Heart left ventricle (tissue), 13 donors: ENCODE data around the gene KLHL29.

Experiments
- POLR2A ChIP-seq, 2 donors: fragments of 450-650 bp; IDR thresholded peaks; one replicate each; pipeline ENCODE4 v1.6.1; 2017; ENCODE audit warnings: antibody characterized with exemption in 2 of 2, mild to moderate bottlenecking in 2 of 2, moderate library complexity in 2 of 2
- TF ChIP-seq, protein P1 (sequence below), 12 donors: fragments of 200-600 bp; sonication (generic) in 4 of 12; IDR thresholded peaks; one replicate each; pipeline versions ENCODE4 v1.5.0 to v1.8.0; 2018 to 2022; ENCODE audit warnings: antibody characterized with exemption in 12 of 12, mild to moderate bottlenecking in 5 of 12
- donor health status: ischemic (EF 13 %, LVEDD 7.1; RV severe dilation, severe dysfunction).
- donor health status: DM: no; HTN: yes; CAD: no.
- donor health status: DM: no; HTN: no; CAD: no.
- donor health status: ischemic (EF 25% LVEDD 6.9; RV normal size, moderate dysfunction).
- donor health status: ischemic (EF 25% LVEDD 5.7; RV mildly dilated, moderate dysfunction).
- donor health status: ischemic (EF 35%, LVEDD 5.7; RV mildly dilated, moderate dysfunction).
- donor health status: nonischemic (EF 11% LVEDD 7.7; RV severe dilation, severe dysfunction).
- donor health status: DM: yes; HTN: yes; CAD: no.
- donor health status: PGD.
- donor health status: ischemic (EF 29% LVEDD 5.4; RV normal size, mild dysfunction).
- donor health status: nonischemic (EF 23%, LVEDD 6.1; RV moderate dilation, normal function).

DNA sequence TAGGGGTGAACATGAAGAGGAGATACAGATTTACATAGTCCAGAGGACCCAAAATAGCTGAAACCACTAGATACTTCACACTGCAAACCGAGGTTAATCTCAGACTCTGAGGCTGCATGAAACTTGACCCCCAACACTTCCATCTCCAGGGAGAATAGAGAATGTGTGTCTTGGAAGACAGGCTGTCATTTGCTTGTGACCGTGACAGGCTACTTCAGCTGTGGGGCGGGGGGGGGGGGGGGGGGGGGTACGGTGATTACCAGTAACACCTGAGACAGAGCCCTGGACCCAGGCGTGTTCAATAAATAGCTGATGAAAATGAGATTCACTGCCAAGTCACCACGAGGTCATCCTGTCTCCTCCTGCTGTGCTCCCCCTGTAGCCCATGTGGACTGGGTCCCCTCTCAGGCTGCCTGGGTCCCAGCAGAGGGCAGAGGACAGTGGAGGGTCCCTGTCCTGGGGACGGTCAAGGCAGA is 5.7 kb upstream of the KLHL29 start:
- TF ChIP-seq, protein P1, sequence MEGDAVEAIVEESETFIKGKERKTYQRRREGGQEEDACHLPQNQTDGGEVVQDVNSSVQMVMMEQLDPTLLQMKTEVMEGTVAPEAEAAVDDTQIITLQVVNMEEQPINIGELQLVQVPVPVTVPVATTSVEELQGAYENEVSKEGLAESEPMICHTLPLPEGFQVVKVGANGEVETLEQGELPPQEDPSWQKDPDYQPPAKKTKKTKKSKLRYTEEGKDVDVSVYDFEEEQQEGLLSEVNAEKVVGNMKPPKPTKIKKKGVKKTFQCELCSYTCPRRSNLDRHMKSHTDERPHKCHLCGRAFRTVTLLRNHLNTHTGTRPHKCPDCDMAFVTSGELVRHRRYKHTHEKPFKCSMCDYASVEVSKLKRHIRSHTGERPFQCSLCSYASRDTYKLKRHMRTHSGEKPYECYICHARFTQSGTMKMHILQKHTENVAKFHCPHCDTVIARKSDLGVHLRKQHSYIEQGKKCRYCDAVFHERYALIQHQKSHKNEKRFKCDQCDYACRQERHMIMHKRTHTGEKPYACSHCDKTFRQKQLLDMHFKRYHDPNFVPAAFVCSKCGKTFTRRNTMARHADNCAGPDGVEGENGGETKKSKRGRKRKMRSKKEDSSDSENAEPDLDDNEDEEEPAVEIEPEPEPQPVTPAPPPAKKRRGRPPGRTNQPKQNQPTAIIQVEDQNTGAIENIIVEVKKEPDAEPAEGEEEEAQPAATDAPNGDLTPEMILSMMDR (IDR thresholded peaks at IDR 0.05) = no peak
- TF ChIP-seq POLR2A (IDR thresholded peaks at IDR 0.05) = no peak
